ENCODE data around the gene SDCCAG8.

DNA sequence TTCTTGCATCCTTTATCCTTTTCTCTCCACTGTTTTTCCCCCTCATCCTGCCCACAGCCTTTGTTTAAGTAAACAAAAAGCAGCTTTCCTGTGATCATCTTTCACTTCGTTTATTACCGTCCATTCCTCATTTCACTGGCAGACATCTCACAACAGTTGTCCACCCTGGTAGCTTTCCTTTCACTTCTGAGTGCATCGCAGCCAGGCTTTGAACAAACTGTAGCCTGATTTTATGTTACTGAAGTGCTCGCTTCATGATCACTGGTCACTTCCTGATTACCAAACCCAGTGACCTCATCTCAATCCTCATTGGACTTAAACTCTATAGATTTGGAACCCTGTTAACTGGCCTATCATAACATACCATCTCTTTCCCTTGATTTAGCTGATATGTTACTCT, 67.7 kb downstream of the SDCCAG8 start:
- TF ChIP-seq POLR2A (IDR thresholded peaks at IDR 0.05) (no peak), CTCF (IDR thresholded peaks at IDR 0.05) (no peak), POLR2AphosphoS5 (IDR thresholded peaks at IDR 0.05) (no peak)

All from suprapubic skin (tissue), 4 donors.